MM.1S (cell line): ENCODE results near the gene KAZALD1.
"Not testable (repeated sequence)": the region's sequence is repeated elsewhere in the genome, so short reads cannot be mapped to it uniquely, and the experiment has no call there.

Source experiments
- CTCF ChIP-seq: fragments of 300-600 bp; sonication (generic); IDR thresholded peaks from 2 replicates; pipeline ENCODE4 v1.5.1; 2016; ENCODE audit warnings: antibody characterized with exemption, low read length, mixed read lengths
- EZH2 ChIP-seq: fragments of 300-600 bp; sonication (generic); optimal IDR thresholded peaks from 2 replicates; pipeline ENCODE3; 2017; ENCODE audit warnings: low read depth, mild to moderate bottlenecking, antibody characterized with exemption, low read length, mixed read lengths
- EZH2phosphoT487 ChIP-seq: fragments of 300-600 bp; sonication (generic); IDR thresholded peaks from 2 replicates; pipeline ENCODE4 v1.6.1; 2018; ENCODE audit warnings: antibody characterized with exemption, low read length

GRCh38 chr10:101034404-101034803 lies 27.4 kb upstream of the KAZALD1 start:
- TF ChIP-seq CTCF, EZH2, EZH2phosphoT487: not testable (repeated sequence)
